Esophagus muscularis mucosa (tissue), 4 donors: Measurements from ENCODE around the gene MIB1. TPM values are rescaled to one million over a fixed set of nuclear protein-coding genes. Genes with fewer than 3 reads are reported as not detected.

Source experiments
- DNase-seq: peaks from one replicate; pipeline ENCODE4 v3.0.0-alpha.2; 2017; ENCODE audit errors: extremely low spot score
- H3K27ac ChIP-seq, 4 donors: fragments of 200-600 bp; sonication (generic); replicated peaks in 1 of 4; 1 replicate in 3 of 4; 2 replicates in 1 of 4; pipeline ENCODE4 v1.5.1; 2016 to 2019; ENCODE audit warnings: mild to moderate bottlenecking in 1 of 4
- H3K27me3 ChIP-seq, 4 donors: fragments of 200-600 bp; sonication (generic); one replicate each; pipeline versions ENCODE4 v1.5.1 to v1.6.0; 2016 to 2019
- H3K36me3 ChIP-seq, 4 donors: fragments of 200-600 bp; sonication (generic); one replicate each; pipeline ENCODE4 v1.5.1; 2016 to 2019
- H3K4me1 ChIP-seq, 4 donors: fragments of 200-600 bp; sonication (generic); one replicate each; pipeline ENCODE4 v1.5.1; 2016 to 2019
- H3K4me3 ChIP-seq, 4 donors: fragments of 200-600 bp; sonication (generic); 1 replicate in 2 of 4; 2 replicates in 2 of 4; pipeline ENCODE4 v1.5.1; 2016 to 2019; ENCODE audit warnings: mild to moderate bottlenecking in 4 of 4, moderate library complexity in 1 of 4
- H3K9me3 ChIP-seq, 4 donors: fragments of 200-600 bp; sonication (generic); 1 replicate in 3 of 4; 2 replicates in 1 of 4; pipeline ENCODE4 v1.5.1; 2016 to 2019
- EP300 ChIP-seq: sonication (generic); formaldehyde crosslinking; IDR thresholded peaks from one replicate; pipeline ENCODE4 v1.6.1; 2017; ENCODE audit warnings: antibody characterized with exemption
- POLR2A ChIP-seq: fragments of 450-650 bp; IDR thresholded peaks from one replicate; pipeline ENCODE4 v1.6.1; 2017; ENCODE audit warnings: antibody characterized with exemption, moderate library complexity, mild to moderate bottlenecking, low read depth
- POLR2AphosphoS5 ChIP-seq, 2 donors: sonication (generic); formaldehyde crosslinking; IDR thresholded peaks; one replicate each; pipeline ENCODE4 v1.6.1; 2017; ENCODE audit warnings: antibody characterized with exemption in 2 of 2
- whole genome bisulfite sequencing: methylation state at CpG from one replicate; pipeline ENCODE4 v1.1.5; 2018; 5-methylcytosine and 5-hydroxymethylcytosine counted together
- intact Hi-C: fragments of 100-400 bp; cut with DNase I; formaldehyde crosslinking; loops from one replicate; pipeline ENCODE4 v1.15.1; 2023
- total RNA-seq, 4 donors: library from RNA; depleted of rRNA; stranded (reverse); fragments of >200 nt; gene quantifications; one replicate each; pipeline versions ENCODE4 v1.1.0 to v1.2.1, GENCODE V29; 2016
- TF ChIP-seq, protein P1 (sequence below), 3 experiments: fragments of 200-600 bp in 2 of 3; fragments of 450-650 bp in 1 of 3; sonication (generic) in 2 of 3; IDR thresholded peaks; one replicate each; pipeline ENCODE4 v1.5.1; 2017 to 2019; ENCODE audit warnings: antibody characterized with exemption in 3 of 3, mild to moderate bottlenecking in 2 of 3, moderate library complexity in 1 of 3

Gene MIB1
- total RNA-seq, 4 donors from 2014 or later: 36.0 to 55.3 (median 40.8) TPM

DNA sequence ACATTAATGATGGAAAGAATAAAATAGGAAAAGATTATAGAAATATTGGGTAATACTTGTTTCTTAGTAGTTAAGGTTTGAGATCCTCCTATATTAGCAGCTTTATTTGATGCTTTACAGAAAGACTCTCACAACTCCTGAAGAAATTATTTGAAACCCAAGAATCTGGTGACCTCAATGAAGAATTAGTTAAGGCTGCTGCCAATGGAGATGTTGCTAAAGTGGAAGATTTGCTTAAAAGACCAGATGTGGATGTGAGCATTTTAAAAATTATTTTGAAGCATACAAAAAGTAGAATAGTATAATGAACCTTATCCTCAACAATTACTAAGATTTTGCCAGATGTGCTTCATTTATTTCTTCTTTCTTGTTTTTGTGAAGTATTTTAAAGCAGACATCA is 59.1 kb downstream of the MIB1 start:
- TF ChIP-seq POLR2AphosphoS5 (IDR thresholded peaks at IDR 0.05) (no peak), POLR2A (no peak), EP300 (no peak)
- TF ChIP-seq, protein P1, sequence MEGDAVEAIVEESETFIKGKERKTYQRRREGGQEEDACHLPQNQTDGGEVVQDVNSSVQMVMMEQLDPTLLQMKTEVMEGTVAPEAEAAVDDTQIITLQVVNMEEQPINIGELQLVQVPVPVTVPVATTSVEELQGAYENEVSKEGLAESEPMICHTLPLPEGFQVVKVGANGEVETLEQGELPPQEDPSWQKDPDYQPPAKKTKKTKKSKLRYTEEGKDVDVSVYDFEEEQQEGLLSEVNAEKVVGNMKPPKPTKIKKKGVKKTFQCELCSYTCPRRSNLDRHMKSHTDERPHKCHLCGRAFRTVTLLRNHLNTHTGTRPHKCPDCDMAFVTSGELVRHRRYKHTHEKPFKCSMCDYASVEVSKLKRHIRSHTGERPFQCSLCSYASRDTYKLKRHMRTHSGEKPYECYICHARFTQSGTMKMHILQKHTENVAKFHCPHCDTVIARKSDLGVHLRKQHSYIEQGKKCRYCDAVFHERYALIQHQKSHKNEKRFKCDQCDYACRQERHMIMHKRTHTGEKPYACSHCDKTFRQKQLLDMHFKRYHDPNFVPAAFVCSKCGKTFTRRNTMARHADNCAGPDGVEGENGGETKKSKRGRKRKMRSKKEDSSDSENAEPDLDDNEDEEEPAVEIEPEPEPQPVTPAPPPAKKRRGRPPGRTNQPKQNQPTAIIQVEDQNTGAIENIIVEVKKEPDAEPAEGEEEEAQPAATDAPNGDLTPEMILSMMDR (IDR thresholded peaks at IDR 0.05): no peak
- H3K4me3 ChIP-seq: no peak overlapping the region
- no peaks in the 10 kb centered on the region for H3K9me3 ChIP-seq
- intact Hi-C loops: no loop called here
- H3K36me3 ChIP-seq: peaks cover 0 to 29% (median 10%) of the 10 kb centered on the region in 4 donors
- peaks cover 0 to 15% (median 6%) of the 10 kb centered on the region in 4 donors for H3K4me1 ChIP-seq
- no peak for DNase-seq
- H3K27me3 ChIP-seq: no peaks in the 10 kb centered on the region
- H3K27ac ChIP-seq: no peak overlapping the region

DNA sequence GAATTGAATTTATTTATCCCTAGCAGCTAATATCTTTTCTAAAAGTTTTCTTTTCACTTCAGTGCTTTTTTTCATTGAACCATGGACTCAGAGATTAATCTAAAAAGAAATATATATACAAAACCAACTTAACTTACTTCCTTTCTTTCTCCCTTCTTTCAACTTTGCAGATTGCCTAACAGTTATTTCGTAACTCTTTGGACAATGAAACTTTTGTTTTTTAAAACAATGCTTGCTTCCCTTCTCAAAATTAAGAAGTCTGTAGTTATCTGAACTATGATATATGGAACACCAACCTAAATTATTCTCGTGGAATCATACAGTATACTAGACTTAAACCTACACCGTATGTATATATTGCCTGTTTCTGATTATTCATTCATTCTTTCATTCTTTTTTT is 62.9 kb downstream of the MIB1 start:
- Histone ChIP-seq H3K4me3 (no peak overlapping the region), H3K27me3 (no peaks in the 10 kb centered on the region), H3K9me3 (no peaks in the 10 kb centered on the region), H3K27ac (no peak overlapping the region), H3K36me3 (peaks cover 0 to 52% (median 16%) of the 10 kb centered on the region in 4 donors), H3K4me1 (peaks cover 0 to 14% (median 4%) of the 10 kb centered on the region in 4 donors)
- intact Hi-C loops: no loop called here
- DNase-seq: no peak
- WGBS: 78% methylated on average over 3 of the region's 3 CpGs
- TF ChIP-seq, protein P1 (IDR thresholded peaks at IDR 0.05): no peak
- TF ChIP-seq POLR2AphosphoS5 (IDR thresholded peaks at IDR 0.05): no peak
- no peak for TF ChIP-seq EP300
- no peak for TF ChIP-seq POLR2A

DNA sequence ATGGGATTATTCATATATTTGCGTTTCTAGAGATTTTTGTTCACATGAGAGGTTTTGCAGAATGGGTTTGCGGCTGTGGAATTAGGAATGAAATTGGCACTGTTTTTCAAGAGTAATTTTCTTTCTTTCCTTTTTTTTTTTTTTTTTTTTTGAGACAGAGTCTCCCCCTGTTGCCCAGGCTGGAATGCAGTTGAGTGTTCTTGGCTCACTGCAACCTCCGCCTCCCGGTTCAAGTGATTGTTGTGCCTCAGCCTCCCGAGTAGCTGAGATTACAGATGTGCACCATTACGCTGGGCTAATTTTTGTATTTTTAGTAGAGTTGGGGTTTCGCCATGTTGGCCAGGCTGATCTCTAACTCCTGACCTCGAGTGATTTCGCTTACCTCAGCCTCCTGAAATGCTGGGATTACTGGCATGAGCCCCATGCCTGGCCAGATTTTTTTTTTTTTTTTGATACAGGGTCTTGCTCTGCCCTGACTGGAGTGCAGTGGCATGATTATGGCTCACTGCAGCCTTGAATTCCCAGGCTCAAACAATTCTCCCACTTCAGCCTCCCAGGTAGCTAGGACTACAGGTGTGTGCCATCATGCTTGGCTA is 65.3 kb downstream of the MIB1 start:
- no peak for DNase-seq
- no peak for TF ChIP-seq POLR2AphosphoS5 (IDR thresholded peaks at IDR 0.05)
- TF ChIP-seq, protein P1 (IDR thresholded peaks at IDR 0.05): no peak
- TF ChIP-seq POLR2A: no peak
- no peak for TF ChIP-seq EP300
- Histone ChIP-seq H3K27ac (no peak overlapping the region), H3K4me1 (peaks cover 0 to 8% (median 0%) of the 10 kb centered on the region in 4 donors), H3K27me3 (no peaks in the 10 kb centered on the region), H3K9me3 (no peaks in the 10 kb centered on the region), H3K4me3 (no peak overlapping the region), H3K36me3 (peaks cover 0 to 64% (median 27%) of the 10 kb centered on the region in 4 donors)
- 85% methylated on average over 9 of the region's 9 CpGs for WGBS
- intact Hi-C loops: no loop called here

DNA sequence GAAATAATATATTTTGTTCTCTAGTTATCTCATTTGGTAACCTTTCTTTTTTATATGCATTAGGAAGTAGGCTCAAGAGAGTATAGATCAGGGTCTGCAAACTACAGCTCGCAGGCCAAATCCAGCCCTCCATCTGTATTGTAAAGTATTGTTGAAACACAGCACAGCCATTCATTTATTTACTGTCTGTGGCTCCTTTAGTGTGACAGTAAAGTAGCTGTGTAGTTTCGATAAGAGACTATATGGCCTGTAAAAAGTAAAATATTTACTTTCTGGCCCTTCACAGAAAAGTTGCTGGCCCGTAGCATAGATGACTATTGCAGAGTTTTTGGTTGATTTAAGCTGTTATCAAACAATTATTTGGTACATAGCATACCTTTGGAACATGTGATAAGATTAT is 67.6 kb downstream of the MIB1 start:
- Histone ChIP-seq H3K4me3 (no peak overlapping the region), H3K4me1 (peaks cover 0 to 6% (median 0%) of the 10 kb centered on the region in 4 donors), H3K36me3 (peaks cover 0 to 52% (median 25%) of the 10 kb centered on the region in 4 donors), H3K27ac (no peak overlapping the region), H3K9me3 (no peaks in the 10 kb centered on the region), H3K27me3 (no peaks in the 10 kb centered on the region)
- WGBS: 91% methylated on average over 3 of the region's 3 CpGs
- DNase-seq: no peak
- intact Hi-C loops: no loop called here
- no peak for TF ChIP-seq POLR2AphosphoS5 (IDR thresholded peaks at IDR 0.05)
- no peak for TF ChIP-seq EP300

DNA sequence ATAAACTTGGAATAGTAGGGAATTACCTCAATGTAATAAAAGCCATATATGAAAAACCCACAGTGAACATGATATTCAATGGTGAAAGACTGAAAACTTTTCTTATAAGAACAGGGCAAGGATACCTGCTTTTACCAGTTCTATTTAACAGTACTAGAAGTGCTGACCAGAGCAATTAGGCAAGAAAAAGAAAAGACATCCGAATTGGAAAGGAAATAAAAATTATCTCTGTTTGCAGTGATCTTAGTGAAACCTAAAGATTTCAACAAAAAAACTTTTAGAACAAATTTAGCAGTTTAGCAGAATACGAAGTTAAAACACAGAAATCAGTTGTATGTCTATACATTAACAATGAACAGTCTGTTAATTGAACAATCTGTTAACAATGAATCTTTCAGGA is 69.1 kb downstream of the MIB1 start:
- no peak for DNase-seq
- peaks cover 0 to 46% (median 17%) of the 10 kb centered on the region in 4 donors for H3K36me3 ChIP-seq
- intact Hi-C loops: no loop called here
- TF ChIP-seq POLR2A: no peak
- TF ChIP-seq EP300: no peak
- no peak for TF ChIP-seq POLR2AphosphoS5 (IDR thresholded peaks at IDR 0.05)
- TF ChIP-seq, protein P1 (IDR thresholded peaks at IDR 0.05): no peak
- no peak overlapping the region for H3K4me3 ChIP-seq
- H3K9me3 ChIP-seq: no peaks in the 10 kb centered on the region
- no peaks in the 10 kb centered on the region for H3K27me3 ChIP-seq
- no peak overlapping the region for H3K27ac ChIP-seq
- H3K4me1 ChIP-seq: no peaks in the 10 kb centered on the region
- WGBS: 93% methylated on average over 2 of the region's 2 CpGs
